H9 (cell line): ENCODE results near the gene TIAL1. TPM values are rescaled to one million over a fixed set of nuclear protein-coding genes. Genes with fewer than 3 reads are reported as not detected.

Experiments
- DNase-seq: peaks from one replicate; pipeline ENCODE4 v3.0.0-alpha.2; 2017
- H2AFZ ChIP-seq: one replicate; pipeline ENCODE4 v1.6.1; 2013; ENCODE audit warnings: mild to moderate bottlenecking, low read length, control low read depth, moderate library complexity
- H2AK5ac ChIP-seq: 2 replicates; pipeline ENCODE4 v1.6.1; 2013; ENCODE audit warnings: low read length, control low read depth, mixed read lengths; ENCODE audit not compliant: insufficient read length
- H2BK120ac ChIP-seq: one replicate; pipeline ENCODE4 v1.6.1; 2013; ENCODE audit warnings: low read depth, mild to moderate bottlenecking, low read length, control low read depth, inconsistent platforms; ENCODE audit not compliant: poor library complexity, severe bottlenecking
- H2BK12ac ChIP-seq: 2 replicates; pipeline ENCODE4 v1.6.1; 2013; ENCODE audit warnings: low read length, control low read depth, mixed read lengths, low read depth; ENCODE audit not compliant: insufficient read length
- H2BK15ac ChIP-seq: 2 replicates; pipeline ENCODE4 v1.6.1; 2013; ENCODE audit warnings: low read depth, low read length, control low read depth
- H2BK20ac ChIP-seq: one replicate; pipeline ENCODE4 v1.6.1; 2013; ENCODE audit warnings: low read depth, mild to moderate bottlenecking, low read length, control low read depth, inconsistent platforms; ENCODE audit not compliant: poor library complexity, severe bottlenecking
- H2BK5ac ChIP-seq: 2 replicates; pipeline ENCODE4 v1.6.1; 2013; ENCODE audit warnings: low read length, control low read depth, mixed read lengths; ENCODE audit not compliant: insufficient read length
- H3K14ac ChIP-seq: 2 replicates; pipeline ENCODE4 v1.6.1; 2013; ENCODE audit warnings: low read length, control low read depth; ENCODE audit not compliant: insufficient read depth
- H3K18ac ChIP-seq: 2 replicates; pipeline ENCODE4 v1.6.1; 2013; ENCODE audit warnings: low read depth, mild to moderate bottlenecking, mixed read lengths, low read length, control low read depth; ENCODE audit not compliant: insufficient read length
- H3K23ac ChIP-seq: 2 replicates; pipeline ENCODE4 v1.6.1; 2013; ENCODE audit warnings: low read length, control low read depth, mixed read lengths, low read depth; ENCODE audit not compliant: insufficient read length
- H3K23me2 ChIP-seq: 2 replicates; pipeline ENCODE4 v1.6.1; 2013; ENCODE audit warnings: low read depth, mild to moderate bottlenecking, mixed read lengths, low read length, control low read depth; ENCODE audit not compliant: insufficient read length, poor library complexity, severe bottlenecking
- H3K27ac ChIP-seq: 2 replicates; pipeline ENCODE4 v1.5.1; 2013; ENCODE audit warnings: low read length, control low read depth, mixed read lengths, low read depth; ENCODE audit not compliant: insufficient read length
- H3K27me3 ChIP-seq: 2 replicates; pipeline ENCODE4 v1.6.1; 2013; ENCODE audit warnings: low read length, control low read depth, inconsistent platforms; ENCODE audit not compliant: insufficient read depth
- H3K4ac ChIP-seq: 2 replicates; pipeline ENCODE4 v1.6.1; 2013; ENCODE audit warnings: low read depth, mild to moderate bottlenecking, control low read depth, inconsistent platforms, low read length, moderate library complexity
- H3K4me1 ChIP-seq: 2 replicates; pipeline ENCODE4 v1.6.1; 2013; ENCODE audit warnings: low read length, control low read depth, inconsistent platforms; ENCODE audit not compliant: insufficient read depth
- H3K4me2 ChIP-seq: 2 replicates; pipeline ENCODE4 v1.6.1; 2013; ENCODE audit warnings: low read length, control low read depth, mixed read lengths; ENCODE audit not compliant: insufficient read length, insufficient read depth
- H3K56ac ChIP-seq: 2 replicates; pipeline ENCODE4 v1.6.1; 2013; ENCODE audit warnings: low read depth, mild to moderate bottlenecking, mixed read lengths, low read length, control low read depth; ENCODE audit not compliant: insufficient read length
- H3K79me1 ChIP-seq: 2 replicates; pipeline ENCODE4 v1.6.1; 2013; ENCODE audit warnings: low read depth, mild to moderate bottlenecking, moderate library complexity, low read length, control low read depth, inconsistent platforms; ENCODE audit not compliant: insufficient read depth, poor library complexity, severe bottlenecking
- H3K79me2 ChIP-seq: 2 replicates; pipeline ENCODE4 v1.6.1; 2013; ENCODE audit warnings: low read length, control low read depth, inconsistent platforms; ENCODE audit not compliant: insufficient read depth
- H3K9ac ChIP-seq: 2 replicates; pipeline ENCODE4 v1.6.1; 2013; ENCODE audit warnings: low read length, control low read depth, mixed read lengths; ENCODE audit not compliant: insufficient read length; ENCODE audit errors: extremely low read depth
- H3K9me3 ChIP-seq: one replicate; pipeline ENCODE4 v1.6.1; 2013; ENCODE audit warnings: low read depth, low read length, inconsistent platforms; ENCODE audit not compliant: control insufficient read depth
- H3T11ph ChIP-seq: one replicate; pipeline ENCODE4 v1.6.1; 2013; ENCODE audit warnings: mild to moderate bottlenecking, low read length, control low read depth, inconsistent platforms
- H4K20me1 ChIP-seq: one replicate; pipeline ENCODE4 v1.6.1; 2013; ENCODE audit not compliant: control insufficient read depth, insufficient read length, insufficient read depth
- H4K5ac ChIP-seq: 2 replicates; pipeline ENCODE4 v1.6.1; 2013; ENCODE audit warnings: low read depth, mild to moderate bottlenecking, mixed read lengths, low read length, control low read depth; ENCODE audit not compliant: insufficient read length
- H4K8ac ChIP-seq: replicated peaks from 2 replicates; pipeline ENCODE4 v1.6.1; 2013; ENCODE audit warnings: low read length, control low read depth, mixed read lengths, low read depth; ENCODE audit not compliant: insufficient read length
- H4K91ac ChIP-seq: 2 replicates; pipeline ENCODE4 v1.6.1; 2013; ENCODE audit warnings: low read depth, mild to moderate bottlenecking, moderate library complexity, mixed read lengths, low read length, control low read depth; ENCODE audit not compliant: insufficient read length
- H3K27ac Mint-ChIP-seq, 3 experiments: 2 replicates in 2 of 3; 3 replicates in 1 of 3; pipeline ENCODE4 v1.8.0; 2020 to 2021; ENCODE audit warnings: mixed read lengths in 3 of 3, mild to moderate bottlenecking in 1 of 3, moderate library complexity in 1 of 3
- H3K27me3 Mint-ChIP-seq: 2 replicates; pipeline ENCODE4 v1.8.0; 2021; ENCODE audit warnings: low read depth, mild to moderate bottlenecking, moderate library complexity, mixed read lengths
- H3K36me3 Mint-ChIP-seq, 3 experiments: 2 replicates in 2 of 3; 3 replicates in 1 of 3; pipeline ENCODE4 v1.8.0; 2020 to 2021; ENCODE audit warnings: low read depth in 3 of 3, mixed read lengths in 3 of 3; ENCODE audit not compliant: insufficient read depth in 1 of 3
- H3K4me1 Mint-ChIP-seq, 2 experiments: 2 replicates each; pipeline ENCODE4 v1.8.0; 2020; ENCODE audit warnings: mixed read lengths in 2 of 2
- H3K4me3 Mint-ChIP-seq, 2 experiments: 2 replicates in 1 of 2; 3 replicates in 1 of 2; pipeline ENCODE4 v1.8.0; 2020 to 2021; ENCODE audit warnings: mild to moderate bottlenecking in 2 of 2, mixed read lengths in 2 of 2, moderate library complexity in 1 of 2
- H3K9me3 Mint-ChIP-seq, 2 experiments: 2 replicates in 1 of 2; 3 replicates in 1 of 2; pipeline ENCODE4 v1.8.0; 2020; ENCODE audit warnings: mild to moderate bottlenecking in 2 of 2, mixed read lengths in 2 of 2, moderate library complexity in 1 of 2
- CTCF ChIP-seq: fragments of 200-600 bp; sonication (generic); conservative IDR thresholded peaks from 3 replicates; pipeline ENCODE4 v1.8.0; 2021; ENCODE audit warnings: antibody characterized with exemption, mild to moderate bottlenecking
- WGBS: extraction: QIAGEN DNeasy Blood & Tissue Kit; methylation state at CpG from one replicate; pipeline ENCODE4 v1.1.7; 2013; ENCODE audit warnings: missing lambda C conversion rate, low lambda C conversion rate, mixed read lengths; ENCODE audit not compliant: insufficient read length; ENCODE audit errors: extremely low coverage; 5-methylcytosine and 5-hydroxymethylcytosine counted together
- total RNA-seq: library from RNA; stranded (reverse); gene quantifications from 2 replicates; pipeline ENCODE4 v1.2.1, GENCODE V29; 2021

The TIAL1 gene
- total RNA-seq, 1 experiment from 2014 or later, result 146 TPM

DNA sequence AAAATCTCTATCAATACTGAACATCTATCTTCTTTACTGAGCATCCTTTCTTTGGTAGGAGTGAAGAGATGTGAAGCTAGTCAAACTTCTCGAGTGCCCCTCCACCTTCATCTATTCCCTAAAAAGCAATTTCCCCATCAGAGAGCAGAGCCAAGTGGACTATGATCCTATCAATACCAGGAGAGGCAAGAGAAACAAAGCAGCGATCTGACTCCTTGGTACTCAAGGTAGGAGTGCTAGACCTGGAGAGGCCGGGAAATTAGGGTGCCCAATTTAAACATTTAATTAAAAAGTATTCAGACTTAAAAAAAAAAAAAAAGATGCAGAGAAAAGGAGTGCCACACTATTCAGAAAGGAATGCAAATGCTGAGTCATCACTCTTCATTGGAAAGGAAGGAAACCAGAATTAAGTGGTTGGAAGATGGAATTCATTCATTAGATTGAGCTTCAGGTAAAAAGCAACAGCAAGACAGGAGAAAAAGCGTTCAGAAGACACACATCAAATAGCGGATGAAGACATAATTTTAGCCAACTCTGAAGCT is 1.6 kb downstream of the TIAL1 start:
- Mint-ChIP-seq H3K9me3 (peaks cover 7 to 8% of the 10 kb centered on the region in 2 experiments), H3K27ac (peak overlapping the region; percentile 16 to 84 (median 51); a peak in 6 of 7 replicates), H3K27me3 (no peaks in the 10 kb centered on the region; the same call in 1 of the 2 replicates), H3K36me3 (peaks cover 18 to 33% (median 26%) of the 10 kb centered on the region in 3 experiments), H3K4me1 (peaks cover 35 to 36% of the 10 kb centered on the region in 2 experiments), H3K4me3 (peak overlapping the region; percentile 88 to 94)
- Histone ChIP-seq H3K27me3 (no peaks in the 10 kb centered on the region), H3T11ph (no peak overlapping the region), H2BK5ac (no peak overlapping the region), H2BK12ac (no peak overlapping the region), H3K14ac (no peak overlapping the region), H2BK15ac (no peak overlapping the region), H3K4me1 (peaks cover 4% of the 10 kb centered on the region; the same call in 1 of the 2 replicates), H3K4me2 (peak overlapping the region; percentile 97), H3K4ac (no peak overlapping the region), H3K27ac (no peak overlapping the region), H4K91ac (no peak overlapping the region), H3K56ac (no peak overlapping the region), H2AFZ (no peak overlapping the region), H3K79me1 (no peaks in the 10 kb centered on the region), H4K8ac (no peak overlapping the region), H2BK120ac (no peak overlapping the region), H3K23me2 (peaks cover 4% of the 10 kb centered on the region), H2AK5ac (no peak overlapping the region), H3K23ac (no peak overlapping the region), H3K79me2 (peaks cover 40% of the 10 kb centered on the region; the same call in 1 of the 2 replicates), H4K20me1 (no peaks in the 10 kb centered on the region), H3K18ac (no peak overlapping the region), H4K5ac (no peak overlapping the region), H2BK20ac (no peak overlapping the region), H3K9me3 (no peaks in the 10 kb centered on the region), H3K9ac (peak overlapping the region; percentile 84)
- DNase-seq, result no peak
- no peak for TF ChIP-seq CTCF
- no CpG with 5 or more reads among the region's 5 CpGs for WGBS
